Measurements from ENCODE around the gene BBX.

Gene BBX

GRCh38 chr3:107753494-107753893, 230.7 kb downstream of the BBX start:
- DNase-seq (ENCODE audit: low read depth) = peak; percentile 8

DNA sequence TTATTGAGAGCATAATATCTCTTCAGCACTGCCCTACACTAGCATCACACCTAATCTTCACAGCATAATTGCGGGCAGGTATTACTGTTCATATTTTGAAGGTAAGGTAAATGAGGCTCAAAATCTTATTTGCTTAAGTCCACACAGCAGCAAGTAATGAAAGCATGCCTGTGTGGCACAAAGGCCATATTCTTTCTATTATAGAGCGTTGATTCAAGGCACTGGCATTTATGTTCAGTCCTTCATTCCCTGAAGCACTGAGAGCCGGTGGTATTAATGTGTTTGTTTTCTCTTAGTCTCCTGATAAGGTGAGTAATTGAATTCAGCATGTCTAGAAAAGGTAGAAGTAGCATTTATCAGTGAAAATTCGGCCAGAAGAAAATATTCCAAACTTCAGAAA, 231.2 kb downstream of the BBX start:
- no peak for DNase-seq (ENCODE audit: low read depth)

- DNase-seq (ENCODE audit: low read depth) = no peak
These were observed 233.9 kb downstream of the BBX start for GRCh38 chr3:107756649-107757048.

DNA sequence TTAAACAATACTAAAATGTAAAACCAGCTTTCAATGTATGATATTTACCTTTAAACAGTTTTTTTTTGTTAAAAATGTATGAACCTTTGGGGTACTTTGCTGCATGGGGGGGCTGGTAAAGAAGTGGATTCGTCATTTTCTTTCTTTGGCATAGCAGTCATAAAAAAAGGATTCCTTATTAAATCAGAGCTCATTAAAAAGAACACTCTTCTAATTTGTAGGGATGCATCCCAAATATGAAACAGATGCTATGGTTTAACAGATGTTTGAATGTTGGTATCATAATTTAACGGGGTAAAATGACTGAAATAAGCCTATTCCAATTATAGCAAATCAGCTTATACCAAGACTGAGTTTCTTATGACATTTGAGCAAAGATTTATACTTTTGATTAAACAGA, 234.4 kb downstream of the BBX start:
- DNase-seq (ENCODE audit: low read depth) = no peak

DNA sequence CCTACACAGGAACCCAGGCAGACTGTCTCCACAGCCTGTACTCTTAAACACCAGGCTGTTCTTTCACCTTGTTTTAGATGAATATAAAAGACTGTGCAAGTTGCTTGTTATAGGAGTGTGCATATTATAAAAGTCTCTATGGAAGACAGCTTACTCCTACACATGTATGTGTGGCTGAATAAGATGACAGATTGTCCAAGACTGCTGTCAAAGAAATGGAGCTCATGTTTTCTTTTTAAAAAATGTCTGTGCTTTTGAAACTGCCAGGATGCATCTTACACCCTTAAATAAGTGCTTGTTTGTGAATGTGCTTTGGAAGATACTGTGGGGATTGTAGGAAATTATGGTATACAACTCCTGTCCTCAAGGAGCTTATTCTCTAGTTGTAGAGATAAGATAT, 237.4 kb downstream of the BBX start:
- no peak for DNase-seq (ENCODE audit: low read depth)

GRCh38 chr3:107761391-107761790, 238.6 kb downstream of the BBX start:
- DNase-seq (ENCODE audit: low read depth) = no peak

GRCh38 chr3:107765524-107765923, 242.8 kb downstream of the BBX start:
- no peak for DNase-seq (ENCODE audit: low read depth)

DNA sequence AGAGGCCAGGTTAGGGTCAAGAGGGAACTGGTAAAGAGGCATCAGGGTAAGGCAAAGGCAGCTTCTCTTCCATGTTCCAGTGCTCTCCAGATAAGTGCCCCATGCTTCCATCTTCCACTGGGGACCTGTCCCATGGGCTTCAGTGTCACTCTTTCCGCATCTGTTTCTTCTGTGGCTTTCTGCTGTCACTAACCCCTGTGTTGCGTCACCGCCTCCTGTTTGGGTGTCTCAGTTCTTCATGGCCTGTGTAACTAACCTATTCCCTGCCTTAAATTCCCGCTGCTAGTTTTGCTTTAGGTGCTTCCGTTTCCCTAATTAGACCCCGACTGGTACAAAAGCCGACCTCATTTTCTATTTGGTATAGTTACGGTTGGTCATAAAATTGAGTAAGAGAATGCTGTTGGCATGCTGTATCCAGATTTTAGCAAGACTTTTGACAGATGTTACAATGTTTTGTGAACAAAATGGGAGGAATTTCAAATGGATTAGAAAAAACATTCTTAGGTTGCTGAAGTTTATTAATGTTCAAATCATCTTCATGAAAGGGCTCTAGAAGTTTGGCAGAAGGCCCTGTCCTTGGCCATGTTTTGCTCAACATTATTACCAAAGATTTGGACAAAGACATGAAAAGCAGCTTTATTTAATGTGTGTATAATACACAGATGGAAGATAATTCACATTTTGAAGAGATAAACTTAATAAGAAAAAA, 245.3 kb downstream of the BBX start:
- DNase-seq (ENCODE audit: low read depth) = no peak

DNA sequence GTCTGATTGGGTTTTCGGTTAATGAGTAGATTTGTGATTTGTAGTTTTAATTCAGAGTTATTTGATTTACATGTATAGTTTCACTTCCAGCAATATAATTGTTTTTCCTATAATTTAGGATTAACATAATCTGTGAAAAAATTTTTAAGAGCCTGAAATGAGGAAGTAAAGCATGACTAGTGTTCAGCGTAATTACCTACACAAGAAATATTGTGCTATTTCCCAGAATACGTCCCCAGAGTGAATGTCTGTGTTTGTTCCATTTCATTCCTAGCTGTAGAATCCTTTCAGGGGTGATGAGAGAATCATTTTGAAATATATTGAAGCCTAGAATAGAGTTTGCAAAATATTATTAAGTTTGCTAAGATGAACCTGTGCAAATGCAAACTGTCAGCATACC, 247.1 kb downstream of the BBX start:
- DNase-seq (ENCODE audit: low read depth) = no peak

DNA sequence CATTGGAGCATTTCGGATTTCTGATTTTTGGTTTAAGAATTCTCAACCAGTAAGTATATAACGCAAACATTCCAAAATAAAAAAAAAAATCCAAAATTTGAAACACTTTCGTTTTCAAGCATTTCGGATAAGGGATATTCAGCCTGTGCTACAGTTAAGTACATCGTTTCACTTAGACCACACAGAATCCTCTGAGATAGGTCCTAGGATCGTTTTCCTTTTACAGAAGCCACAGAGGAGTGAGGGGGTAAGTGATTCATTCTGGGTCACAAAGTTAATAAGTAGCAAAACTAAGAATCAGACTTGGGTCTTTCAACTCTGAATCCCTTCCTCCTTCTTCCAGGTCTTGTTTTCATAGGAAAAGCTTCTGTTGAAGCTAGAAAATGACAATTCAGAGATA, 249.3 kb downstream of the BBX start:
- DNase-seq (ENCODE audit: low read depth) = no peak

DNA sequence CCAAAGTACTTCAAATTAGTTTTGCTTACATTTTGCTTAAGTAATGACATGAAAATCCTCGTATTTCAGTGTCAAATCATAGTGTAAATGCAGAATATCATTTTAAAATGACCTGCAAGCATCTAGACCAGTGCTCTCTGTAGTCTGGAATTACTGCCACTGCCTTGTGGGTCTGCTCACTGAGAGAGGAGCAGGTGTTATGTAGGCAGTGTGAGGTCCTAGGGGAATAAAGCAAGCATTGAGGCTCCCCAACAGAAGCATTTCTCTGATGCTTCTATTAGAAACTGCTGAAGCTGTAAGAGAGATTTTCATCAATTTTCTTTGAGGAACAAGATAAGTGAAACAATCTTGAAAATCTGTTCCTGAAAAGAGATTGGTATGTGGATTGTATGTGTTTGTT, 253.2 kb downstream of the BBX start:
- DNase-seq (ENCODE audit: low read depth) = no peak

- DNase-seq (ENCODE audit: low read depth) = no peak
These were observed 258.5 kb downstream of the BBX start for GRCh38 chr3:107781253-107781652.

- DNase-seq (ENCODE audit: low read depth) = no peak
These were observed 259.3 kb downstream of the BBX start for GRCh38 chr3:107782054-107782453.

DNA sequence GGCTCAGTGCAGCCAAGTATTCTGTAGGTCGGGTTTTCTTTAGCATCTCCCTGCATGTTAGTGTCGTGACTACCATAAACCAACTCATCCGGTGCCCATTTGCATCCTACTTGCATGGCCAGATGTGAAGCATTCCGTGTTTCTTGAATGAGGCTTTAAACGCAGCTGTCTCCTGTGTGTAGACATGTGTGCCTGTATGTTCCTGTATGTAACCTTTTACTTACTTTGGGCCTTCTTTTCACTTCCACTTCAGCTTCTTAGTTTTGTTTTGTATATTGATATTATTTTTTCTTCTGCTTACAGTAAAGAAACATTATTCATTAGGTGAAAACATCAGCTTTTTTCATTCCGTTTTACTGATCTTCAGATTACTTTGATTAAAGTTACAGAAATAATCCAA, 267.9 kb downstream of the BBX start:
- no peak for DNase-seq (ENCODE audit: low read depth)

DNA sequence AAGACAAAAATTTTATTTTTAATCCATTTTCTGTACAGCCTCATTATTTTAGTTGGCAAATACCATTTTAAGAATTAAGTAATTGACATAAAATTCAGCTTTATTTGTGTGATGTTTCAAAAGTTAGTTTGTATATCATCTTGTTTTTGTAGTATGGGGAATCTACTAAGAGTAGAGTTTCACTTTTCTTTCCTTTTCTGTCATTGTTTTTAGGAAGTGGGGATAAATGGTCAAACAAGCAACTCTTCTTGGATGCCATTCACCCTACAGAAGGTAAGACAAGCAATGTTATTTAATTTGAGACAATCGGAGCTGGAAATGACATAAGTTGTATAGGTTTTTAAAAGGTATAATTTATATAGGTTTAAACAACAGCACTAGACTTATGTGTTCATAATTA, 268.3 kb downstream of the BBX start:
- no peak for DNase-seq (ENCODE audit: low read depth)

GRCh38 chr3:107791450-107791849, 268.7 kb downstream of the BBX start:
- no peak for DNase-seq (ENCODE audit: low read depth)

DNA sequence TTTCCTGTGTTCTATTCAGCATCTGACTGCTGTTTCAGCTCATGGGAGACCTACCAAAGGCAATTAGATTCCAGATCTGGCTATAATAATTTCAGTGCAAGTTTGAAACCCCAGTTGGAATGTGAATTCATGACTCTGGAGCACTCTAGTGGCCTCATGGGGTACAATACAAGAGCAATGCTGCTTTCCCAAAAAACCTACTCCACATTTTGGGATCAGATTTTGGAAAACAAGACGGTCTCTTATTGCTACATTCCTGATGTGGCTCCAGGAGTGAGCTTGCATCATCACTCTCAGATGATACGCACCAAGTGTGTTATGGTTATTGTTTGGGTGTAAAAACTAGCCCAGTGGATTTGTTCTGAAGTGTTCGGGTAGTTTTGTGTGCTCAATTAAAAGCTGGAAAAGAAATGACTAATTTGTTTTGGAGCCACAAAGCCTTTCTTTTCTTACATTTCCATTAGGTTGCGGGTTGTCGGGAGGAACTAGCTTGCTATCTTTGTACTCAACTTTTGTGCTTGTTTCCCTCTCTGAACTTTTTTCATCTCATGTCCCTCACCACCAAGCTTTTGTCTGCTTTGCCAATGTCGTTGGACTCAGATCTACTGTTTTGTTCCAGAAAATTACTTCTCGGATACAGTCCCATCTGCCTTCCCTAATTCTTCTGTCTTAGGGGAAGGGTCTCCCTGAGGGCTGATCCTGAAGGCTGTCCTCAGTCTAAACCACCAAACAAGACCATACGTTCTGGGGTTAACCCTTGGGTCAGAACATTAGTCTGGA, 272.1 kb downstream of the BBX start:
- no peak for DNase-seq (ENCODE audit: low read depth)

DNA sequence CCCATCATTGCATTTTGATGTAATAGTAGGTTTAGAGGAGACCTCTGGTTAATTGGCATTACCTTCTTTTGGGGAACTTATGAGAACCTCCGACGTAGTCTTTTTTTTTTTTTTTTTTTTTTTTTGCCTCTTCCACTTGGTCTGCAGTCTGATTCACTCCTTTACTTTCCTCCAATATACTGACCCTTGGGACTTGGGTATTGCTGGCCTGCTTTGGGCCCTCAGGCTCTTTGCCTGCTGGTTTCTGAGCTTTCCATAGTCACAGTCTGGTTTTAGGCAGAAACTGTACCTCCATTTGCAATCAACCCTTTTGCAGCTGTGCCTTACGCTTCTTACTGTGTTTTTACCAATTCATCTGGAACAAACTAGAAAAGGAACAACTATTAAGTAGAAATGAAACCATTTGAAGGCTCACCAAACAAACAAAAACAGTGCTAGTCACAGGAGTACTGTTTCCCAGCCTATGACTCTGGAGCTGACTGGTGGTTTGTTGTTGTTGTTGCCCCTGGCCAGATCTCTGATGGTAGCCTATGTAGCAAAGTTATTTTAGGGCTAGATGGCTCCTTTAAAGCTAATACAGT, 272.8 kb downstream of the BBX start:
- DNase-seq (ENCODE audit: low read depth) = no peak

DNA sequence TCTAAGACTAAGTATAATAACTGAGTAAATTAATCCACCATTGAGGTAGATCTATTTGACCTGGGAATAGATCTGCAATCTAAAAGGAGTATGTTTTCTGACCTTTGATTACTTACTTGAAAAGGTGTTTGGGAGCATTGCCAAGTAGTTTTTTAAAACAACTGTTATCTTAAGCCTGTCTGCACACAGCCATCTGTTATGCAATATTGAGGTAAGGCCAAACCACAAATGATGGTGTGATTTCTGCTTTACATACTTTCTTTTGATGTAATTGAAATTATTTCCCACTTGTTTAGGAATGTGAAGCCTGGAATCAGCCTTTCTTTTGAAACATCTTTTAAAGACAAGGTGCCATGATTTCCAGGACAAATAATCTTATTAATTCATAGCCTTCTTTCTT, 274.0 kb downstream of the BBX start:
- DNase-seq (ENCODE audit: low read depth) = peak; percentile 19

DNA sequence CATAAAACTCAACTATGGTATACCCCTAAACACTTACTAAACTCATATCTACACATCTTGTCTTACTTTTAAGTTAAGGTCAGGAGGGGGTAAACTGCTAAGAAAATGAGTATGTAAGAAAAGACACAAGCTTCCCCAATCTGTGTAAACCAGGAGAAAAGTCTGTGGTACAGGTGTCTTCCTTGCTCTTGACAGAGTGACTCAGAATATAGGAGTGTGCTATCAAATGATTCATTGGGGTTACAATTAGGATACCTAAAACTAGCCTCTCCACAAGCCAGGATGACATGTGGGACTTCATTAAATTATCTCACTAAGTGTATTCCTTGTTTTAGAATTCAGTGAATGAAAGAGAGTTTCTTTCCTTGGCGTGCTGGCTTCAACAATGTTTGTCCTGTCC, 274.8 kb downstream of the BBX start:
- DNase-seq (ENCODE audit: low read depth) = no peak

DNA sequence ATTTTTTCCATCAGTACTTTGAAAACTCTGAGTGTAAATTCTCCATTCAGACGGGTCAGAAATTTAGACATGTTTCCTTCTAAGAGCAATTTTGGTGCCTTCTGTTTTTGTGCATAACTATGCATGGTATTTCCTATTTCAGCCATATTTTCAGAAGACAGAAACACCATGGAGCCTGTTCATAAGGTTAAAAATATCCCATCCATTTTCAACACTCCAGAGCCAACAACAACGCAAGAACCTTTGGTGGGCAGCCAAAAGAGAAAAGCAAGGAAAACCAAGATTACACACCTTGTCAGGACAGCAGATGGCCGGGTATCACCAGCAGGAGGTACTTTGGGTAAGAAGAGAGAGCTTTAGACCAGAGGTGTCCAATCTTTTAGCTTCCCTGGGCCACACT, 275.6 kb downstream of the BBX start:
- DNase-seq (ENCODE audit: low read depth) = no peak

DNA sequence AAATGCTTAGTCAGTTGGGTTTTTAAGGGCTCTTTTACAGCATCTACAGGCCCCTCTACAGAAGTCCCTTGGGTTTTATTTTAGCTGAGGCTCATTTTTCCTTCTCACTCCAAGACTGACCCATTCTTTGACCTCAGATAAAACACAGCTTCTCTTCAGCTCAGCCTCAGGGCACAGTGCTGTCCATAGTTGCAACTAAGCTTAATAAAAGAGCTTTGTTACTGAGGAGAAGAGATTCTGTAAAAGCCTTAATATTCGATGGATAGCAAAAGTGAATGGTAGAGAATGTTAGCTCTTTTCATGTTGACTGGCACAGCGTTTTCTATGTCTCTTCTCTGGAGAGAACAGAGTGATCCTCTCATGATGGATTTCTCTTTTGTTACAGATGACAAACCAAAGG, 277.9 kb downstream of the BBX start:
- DNase-seq (ENCODE audit: low read depth) = no peak

GRCh38 chr3:107803170-107803569, 280.4 kb downstream of the BBX start:
- DNase-seq (ENCODE audit: low read depth) = no peak

GRCh38 chr3:107806021-107806420, 283.3 kb downstream of the BBX start:
- no peak for DNase-seq (ENCODE audit: low read depth)
